Middle frontal gyrus (tissue), 1 donor: Measurements from ENCODE around the gene SLC16A4.

Source experiments
- DNase-seq: peaks from one replicate; pipeline ENCODE4 v3.0.0-alpha.2; 2015; ENCODE audit warnings: low spot score; ENCODE audit errors: extremely low spot score

The SLC16A4 gene

DNA sequence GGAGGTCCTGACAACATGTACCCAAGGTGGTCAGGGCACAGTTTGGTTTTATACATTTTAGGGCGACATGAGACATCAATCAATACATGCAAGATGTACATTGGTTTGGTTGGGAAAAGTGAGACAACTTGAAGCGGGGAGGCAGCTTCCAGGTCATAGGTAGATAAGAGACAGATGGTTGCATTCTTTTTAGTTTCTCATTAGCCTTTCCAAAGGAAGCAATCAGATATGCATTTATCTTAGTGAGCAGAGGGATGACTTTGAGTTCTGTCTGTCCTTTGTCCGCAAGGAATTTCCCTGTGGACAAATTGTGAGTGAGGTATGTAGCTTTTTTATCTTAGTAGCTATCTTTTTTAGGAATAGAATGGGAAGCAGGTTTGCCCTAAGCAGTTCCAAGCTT, 62.1 kb downstream of the SLC16A4 start:
- no peak for DNase-seq

DNA sequence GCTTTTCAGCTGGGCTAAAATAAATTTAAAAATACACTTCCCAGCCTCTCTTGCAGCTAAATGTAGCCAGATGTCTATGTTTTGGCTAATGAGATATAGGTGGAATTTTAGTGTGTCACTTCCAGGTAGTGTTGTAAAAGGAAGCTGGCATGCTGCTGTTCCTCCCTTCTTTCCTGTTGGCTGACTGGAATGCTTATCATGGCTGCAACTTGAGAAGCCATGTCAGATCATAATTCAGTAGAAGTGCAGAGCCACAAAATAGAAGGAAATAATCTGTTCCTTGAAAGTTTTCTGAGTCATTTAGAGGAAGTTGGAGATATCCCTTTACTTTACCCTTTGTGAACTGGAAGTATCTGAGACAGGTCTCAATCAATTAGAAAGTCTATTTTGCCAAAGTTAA, 62.6 kb downstream of the SLC16A4 start:
- DNase-seq = no peak

GRCh38 chr1:110326826-110327225, 64.0 kb downstream of the SLC16A4 start:
- DNase-seq = no peak

DNA sequence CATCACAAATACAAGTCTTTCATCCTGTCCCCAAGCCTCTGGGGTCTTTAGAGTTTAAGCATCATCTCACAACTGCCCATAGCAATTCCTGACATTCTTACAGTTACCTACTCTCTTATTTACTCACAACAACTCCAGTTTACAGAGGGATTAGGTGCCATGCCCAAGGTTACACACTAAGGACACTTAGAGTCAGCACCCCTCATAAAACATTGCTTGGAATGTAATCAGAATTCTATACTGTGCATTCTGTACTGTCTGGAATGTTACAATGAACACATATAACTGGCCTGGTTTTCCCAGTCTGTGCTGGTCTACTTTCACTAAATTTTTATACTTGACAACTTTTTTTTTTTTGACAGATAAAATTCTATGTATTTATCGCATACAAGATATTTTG, 66.2 kb downstream of the SLC16A4 start:
- DNase-seq = no peak

DNA sequence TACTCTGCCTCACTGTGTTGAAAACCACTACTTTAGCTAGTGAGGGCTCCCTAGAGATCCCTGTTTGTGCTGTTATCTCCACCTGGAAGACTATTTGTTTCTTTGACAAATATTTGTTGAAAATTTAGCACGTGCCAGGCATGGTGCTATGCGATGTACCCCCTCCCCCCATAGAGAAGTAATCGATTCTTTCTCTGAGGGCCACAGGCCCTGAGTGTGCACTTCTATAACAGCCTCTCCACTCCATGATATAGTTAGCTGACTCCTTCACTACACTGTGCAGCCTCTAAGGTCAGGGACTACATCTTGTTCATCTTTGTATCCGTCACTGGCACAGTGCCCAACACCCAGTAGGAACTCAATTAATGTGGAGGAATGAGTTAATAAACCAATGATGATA, 69.0 kb downstream of the SLC16A4 start:
- DNase-seq = no peak

DNA sequence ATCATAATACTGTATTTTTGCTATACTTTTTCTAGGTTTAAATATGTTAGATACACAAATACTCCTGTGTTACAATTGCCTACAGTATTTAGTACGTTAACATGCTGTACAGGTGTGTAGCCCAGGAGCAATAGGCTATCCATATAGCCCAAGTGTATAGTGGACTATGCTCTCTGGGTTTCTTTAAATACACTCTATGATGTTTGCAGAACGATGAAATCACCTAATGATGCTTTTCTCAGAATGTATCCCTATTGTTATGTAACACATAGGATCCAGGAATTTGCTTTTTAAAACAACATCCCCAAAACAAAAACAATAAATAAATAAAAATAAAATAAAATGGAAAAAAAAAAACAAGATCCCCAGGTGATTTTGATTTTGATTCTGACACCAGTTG, 69.8 kb downstream of the SLC16A4 start:
- DNase-seq = no peak

DNA sequence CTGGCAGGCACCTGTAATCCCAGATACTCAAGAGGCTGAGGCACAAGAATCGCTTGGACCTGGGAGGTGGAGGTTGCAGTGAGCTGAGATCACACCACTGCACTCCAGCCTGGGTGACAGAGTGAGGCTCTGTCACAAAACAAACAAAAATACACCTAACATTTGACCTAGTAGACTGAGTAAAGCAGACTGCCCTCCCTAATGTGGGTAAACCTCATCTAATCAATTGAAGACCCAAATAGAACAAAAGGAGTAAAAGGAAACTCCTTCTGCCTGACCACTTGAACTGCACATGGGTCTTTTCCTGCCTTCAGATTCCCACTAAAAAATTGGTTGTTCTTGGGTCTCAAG, 70.7 kb downstream of the SLC16A4 start:
- no peak for DNase-seq

GRCh38 chr1:110319332-110320167, 71.3 kb downstream of the SLC16A4 start:
- DNase-seq = no peak

DNA sequence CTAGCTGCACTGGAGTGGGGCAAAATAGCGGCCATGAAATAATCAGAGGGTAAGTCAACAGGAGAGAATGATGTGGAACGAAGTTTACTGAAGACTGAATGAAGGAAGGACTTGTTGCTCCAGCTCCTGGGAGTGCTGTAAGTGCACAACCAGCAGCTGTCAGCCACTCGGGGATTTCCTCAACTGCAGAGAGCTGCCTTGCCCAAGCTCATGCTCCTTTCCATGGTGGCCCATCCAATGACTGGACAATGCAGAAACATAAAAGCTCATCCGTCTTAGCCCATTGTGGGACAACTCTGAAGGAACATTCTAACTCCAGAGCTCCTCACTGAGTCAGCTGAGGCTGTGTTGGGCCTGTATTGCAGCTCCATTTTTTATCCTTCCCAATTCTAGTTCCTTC, 72.8 kb downstream of the SLC16A4 start:
- DNase-seq = no peak

GRCh38 chr1:110316735-110317134, 74.1 kb downstream of the SLC16A4 start:
- no peak for DNase-seq
